GM03348 (cell line): ENCODE results near the gene TP63.
"Not testable (repeated sequence)": the region's sequence is repeated elsewhere in the genome, so short reads cannot be mapped to it uniquely, and the experiment has no call there.

Source experiments
- DNase-seq: peaks from one replicate; pipeline ENCODE4 v3.0.0; 2012; ENCODE audit warnings: low spot score

TP63 gene

GRCh38 chr3:189625572-189625971, 5.6 kb upstream of the TP63 start:
- DNase-seq, result no peak

GRCh38 chr3:189626286-189626685, 4.9 kb upstream of the TP63 start:
- DNase-seq, result no peak

- DNase-seq, result peak; percentile 47
These were observed 1.3 kb upstream of the TP63 start for GRCh38 chr3:189629803-189630455.

- no peak for DNase-seq
These were observed 319 bp upstream of the TP63 start for GRCh38 chr3:189630767-189631372.

DNA sequence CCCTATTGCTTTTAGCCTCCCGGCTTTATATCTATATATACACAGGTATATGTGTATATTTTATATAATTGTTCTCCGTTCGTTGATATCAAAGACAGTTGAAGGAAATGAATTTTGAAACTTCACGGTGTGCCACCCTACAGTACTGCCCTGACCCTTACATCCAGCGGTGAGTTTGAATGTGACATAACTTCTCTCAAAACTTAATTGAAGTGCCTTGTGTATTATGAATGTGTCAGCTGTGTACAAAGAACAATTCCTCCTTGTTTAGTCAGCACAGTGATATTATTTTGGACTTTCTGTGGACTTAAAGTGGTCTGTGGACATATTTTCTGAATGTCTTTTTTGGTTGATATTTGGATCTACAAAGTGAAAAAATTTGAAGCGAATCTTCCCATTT, 220 bp downstream of the TP63 start:
- no peak for DNase-seq

- DNase-seq, result no peak
These were observed 1.1 kb downstream of the TP63 start for GRCh38 chr3:189632242-189632641.

DNA sequence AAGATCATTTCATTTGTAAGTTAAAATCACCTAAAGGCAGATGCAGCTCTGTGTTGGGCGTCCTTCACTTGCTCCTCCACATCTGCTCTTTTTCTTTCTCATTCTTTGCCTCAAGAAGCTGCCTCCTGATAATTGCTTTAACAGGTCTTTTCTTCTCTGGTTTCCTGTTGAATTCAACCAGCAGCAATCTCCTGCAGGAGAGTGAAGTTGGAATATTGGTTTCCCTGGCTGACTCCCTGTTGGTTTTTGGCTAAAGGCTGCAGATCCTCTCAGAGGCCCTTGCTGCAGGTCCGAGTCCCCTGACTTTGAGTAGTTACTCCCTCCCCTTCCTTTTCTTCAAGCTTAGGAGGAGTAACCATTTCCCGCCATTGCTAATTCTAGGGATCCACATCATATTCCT, 4.2 kb downstream of the TP63 start:
- DNase-seq, result no peak

- DNase-seq, result no peak
These were observed 4.9 kb downstream of the TP63 start for GRCh38 chr3:189636048-189636447.

- DNase-seq, result no peak
These were observed 6.6 kb downstream of the TP63 start for GRCh38 chr3:189637750-189638149.

GRCh38 chr3:189638276-189639031, 7.3 kb downstream of the TP63 start:
- no peak for DNase-seq

DNA sequence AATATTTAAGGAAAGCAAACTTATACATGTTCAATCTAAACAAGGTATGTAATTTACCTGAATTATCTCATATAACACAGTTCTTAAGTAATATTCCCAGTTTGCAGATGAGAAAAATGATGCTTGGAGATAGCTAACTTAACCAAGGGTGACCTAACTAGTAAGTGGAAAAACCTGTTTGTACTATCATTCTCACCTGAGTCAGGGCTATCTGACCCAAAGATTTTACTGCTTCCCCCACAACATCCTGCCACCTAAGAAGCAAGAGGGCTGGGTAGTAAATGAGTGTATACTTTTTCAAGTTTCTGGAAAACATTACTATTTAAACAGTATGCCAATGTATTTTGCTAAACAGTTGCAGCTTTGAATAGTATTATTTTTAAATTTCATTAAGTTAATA, 10.6 kb downstream of the TP63 start:
- DNase-seq, result no peak

- no peak for DNase-seq
These were observed 15.8 kb downstream of the TP63 start for GRCh38 chr3:189646853-189647542.

GRCh38 chr3:189652042-189652441, 20.9 kb downstream of the TP63 start:
- DNase-seq, result no peak

DNA sequence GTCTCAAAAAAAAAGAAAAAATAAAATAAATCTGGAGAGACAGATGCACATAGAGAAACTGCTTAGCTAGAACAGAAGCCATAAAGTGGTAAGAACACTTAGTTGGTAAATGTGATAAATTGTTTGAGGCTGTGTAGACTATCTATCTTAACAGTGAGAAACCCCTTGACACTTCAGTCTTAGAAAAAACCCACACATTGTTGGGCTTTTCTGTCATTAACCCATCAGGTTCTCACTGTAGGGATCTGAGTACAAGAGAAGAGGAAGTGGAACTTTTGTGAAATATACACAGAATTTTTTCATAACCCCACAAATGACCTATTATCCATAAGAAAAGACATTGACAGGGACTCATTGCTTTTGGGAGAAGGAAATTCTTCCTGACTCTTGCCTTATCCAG, 24.4 kb downstream of the TP63 start:
- DNase-seq, result no peak

- no peak for DNase-seq
These were observed 28.4 kb downstream of the TP63 start for GRCh38 chr3:189659571-189659970.

GRCh38 chr3:189664311-189664710, 33.1 kb downstream of the TP63 start:
- DNase-seq, result peak; percentile 83

DNA sequence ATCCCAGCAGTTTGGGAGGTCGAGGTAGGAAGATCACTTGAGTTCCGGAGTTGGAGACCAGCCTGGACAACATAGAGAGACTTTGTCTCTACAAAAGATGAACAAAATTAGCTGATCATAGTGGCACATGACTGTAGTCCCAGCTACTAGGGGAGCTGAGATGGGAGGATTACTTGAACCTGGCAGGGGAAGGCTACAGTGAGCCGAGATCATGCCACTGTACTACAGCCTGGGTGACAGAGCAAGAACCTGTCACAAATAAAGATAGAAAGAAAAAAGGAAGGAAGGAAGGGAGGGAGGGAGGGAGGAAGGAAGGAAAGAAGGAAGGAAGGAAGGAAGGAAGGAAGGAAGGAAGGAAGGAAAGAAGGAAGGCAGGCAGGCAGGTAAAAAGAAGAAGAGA, 41.2 kb downstream of the TP63 start:
- not testable (repeated sequence) for DNase-seq

DNA sequence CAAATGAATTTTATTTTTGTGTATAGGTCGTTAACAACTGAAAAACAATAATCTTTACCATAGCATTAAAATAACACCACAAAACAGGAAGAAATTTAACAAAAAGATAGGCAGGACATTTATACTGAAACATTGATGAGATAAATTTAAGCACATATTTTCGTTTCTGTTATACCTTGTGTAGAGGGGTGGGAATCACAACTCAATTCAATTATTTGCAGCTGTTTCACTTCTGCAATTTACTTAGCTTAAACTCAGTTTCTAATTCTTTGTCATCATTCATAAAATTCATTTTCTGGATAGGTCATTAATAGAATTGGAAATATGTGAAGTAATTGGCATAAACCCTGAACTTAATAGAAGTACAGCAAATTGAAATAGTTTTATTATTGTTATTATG, 42.3 kb downstream of the TP63 start:
- no peak for DNase-seq

DNA sequence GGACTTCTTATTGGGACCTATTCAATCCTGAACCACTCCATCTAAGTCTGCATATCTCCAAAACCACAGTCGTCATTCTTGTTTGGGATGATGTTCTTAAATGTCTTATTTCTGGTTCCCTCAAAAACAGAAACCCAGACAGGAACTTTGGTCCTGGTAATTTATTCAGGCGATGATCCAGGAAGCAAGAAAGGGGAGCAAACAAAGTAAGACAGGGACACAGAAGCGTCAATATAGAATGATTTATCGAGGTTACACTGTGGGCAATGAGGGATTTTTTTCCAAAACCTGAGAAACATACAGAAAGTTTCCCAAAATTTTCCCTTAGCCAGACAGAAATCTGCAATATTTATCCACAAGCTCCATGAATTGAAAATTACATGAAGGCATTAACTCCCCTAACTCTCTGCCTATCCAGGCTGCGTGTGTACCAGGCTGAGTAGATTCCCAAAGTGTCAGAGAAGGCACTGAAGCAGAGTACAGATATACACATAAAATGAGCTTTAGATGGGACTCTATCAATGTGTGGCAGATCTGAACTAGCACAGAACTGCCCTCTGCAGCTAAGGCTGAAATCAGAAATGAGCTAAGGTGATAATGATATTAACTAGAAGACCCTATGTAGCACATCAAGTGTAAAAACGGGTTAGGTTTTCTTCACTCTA, 43.2 kb downstream of the TP63 start:
- DNase-seq, result no peak

DNA sequence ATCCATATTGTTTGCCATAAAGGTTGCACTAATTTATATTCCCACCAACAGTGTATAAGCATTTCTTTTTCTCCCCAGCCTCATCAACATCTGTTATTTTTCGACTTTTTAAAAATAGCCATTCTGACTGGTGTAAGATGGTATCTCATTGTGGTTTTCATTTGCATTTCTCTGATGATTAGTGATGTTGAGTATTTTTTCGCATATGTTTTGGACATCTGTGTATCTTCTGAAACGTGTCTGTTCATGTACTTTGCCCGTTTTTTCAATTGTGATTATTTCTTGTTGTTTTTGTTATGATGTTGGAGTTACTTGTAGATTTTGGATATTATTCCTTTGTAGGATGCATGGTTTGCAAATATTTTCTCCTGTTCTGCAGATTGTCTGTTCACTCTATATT, 46.5 kb downstream of the TP63 start:
- DNase-seq, result no peak

DNA sequence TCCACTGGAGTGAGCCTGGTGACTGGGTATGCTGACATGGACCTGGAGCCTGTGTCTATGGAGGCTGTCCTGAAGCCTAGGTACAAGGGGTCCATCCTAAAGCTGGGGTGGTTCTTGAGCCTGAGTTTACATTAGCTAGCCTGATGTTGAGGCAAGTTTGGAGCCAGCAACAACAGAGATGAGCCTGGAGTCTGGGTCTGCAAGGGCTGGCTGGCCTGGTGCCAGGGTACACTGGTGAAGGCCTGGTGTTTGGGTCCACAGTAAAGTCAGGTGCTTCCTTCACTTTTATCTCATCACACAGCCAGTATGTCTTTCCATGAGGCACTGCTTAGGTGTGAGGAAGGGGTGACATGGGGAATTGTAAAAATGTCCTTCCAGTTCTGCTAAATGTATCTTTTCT, 49.5 kb downstream of the TP63 start:
- DNase-seq, result no peak

- no peak for DNase-seq
These were observed 52.5 kb downstream of the TP63 start for GRCh38 chr3:189683546-189684255.
